ENCODE data around the gene APLN. TPM values are rescaled to one million over a fixed set of nuclear protein-coding genes. Genes with fewer than 3 reads are reported as not detected.

The APLN gene
- total RNA-seq, 2 donors from 2014 or later, result 6.1 to 8.5 TPM

- intact Hi-C loops (cut with DNase I), result no loop called here
- no peak for DNase-seq (ENCODE audit: low spot score)
These were observed 11.3 kb upstream of the APLN start for GRCh38 chrX:129665916-129666644.

GRCh38 chrX:129663171-129663570, 8.4 kb upstream of the APLN start:
- no peak for DNase-seq (ENCODE audit: low spot score)
- intact Hi-C loops (cut with DNase I), result no loop called here

- no peak for DNase-seq (ENCODE audit: low spot score)
- intact Hi-C loops (cut with DNase I), result no loop called here
These were observed 6.6 kb upstream of the APLN start for GRCh38 chrX:129661369-129661768.

GRCh38 chrX:129659861-129660260, 5.1 kb upstream of the APLN start:
- no peak for DNase-seq (ENCODE audit: low spot score)
- intact Hi-C loops (cut with DNase I), result no loop called here

GRCh38 chrX:129659141-129659540, 4.4 kb upstream of the APLN start:
- intact Hi-C loops (cut with DNase I), result no loop called here
- DNase-seq (ENCODE audit: low spot score), result no peak

- intact Hi-C loops (cut with DNase I), result no loop called here
These were observed 3.7 kb upstream of the APLN start for GRCh38 chrX:129658429-129658828.

GRCh38 chrX:129655547-129656249, 942 bp upstream of the APLN start:
- intact Hi-C loops (cut with DNase I), result no loop called here
- DNase-seq (ENCODE audit: low spot score), result no peak

More at GRCh38 chrX:129658429-129658828, 3.7 kb upstream of the APLN start:
- no peak for DNase-seq (ENCODE audit: low spot score)

- intact Hi-C loops (cut with DNase I), result no loop called here
- DNase-seq (ENCODE audit: low spot score), result peak; percentile 85
These were observed 645 bp downstream of the APLN start for GRCh38 chrX:129653971-129654651.

GRCh38 chrX:129653181-129653970, 1.4 kb downstream of the APLN start:
- no peak for DNase-seq (ENCODE audit: low spot score)
- intact Hi-C loops (cut with DNase I), result no loop called here

- intact Hi-C loops (cut with DNase I), result no loop called here
- DNase-seq (ENCODE audit: low spot score), result no peak
These were observed 2.1 kb downstream of the APLN start for GRCh38 chrX:129652565-129653169.

- intact Hi-C loops (cut with DNase I), result no loop called here
- no peak for DNase-seq (ENCODE audit: low spot score)
These were observed 2.8 kb downstream of the APLN start for GRCh38 chrX:129651756-129652564.

GRCh38 chrX:129650821-129651510, 3.8 kb downstream of the APLN start:
- intact Hi-C loops (cut with DNase I), result no loop called here

GRCh38 chrX:129650183-129650689, 4.5 kb downstream of the APLN start:
- intact Hi-C loops (cut with DNase I), result no loop called here
- no peak for DNase-seq (ENCODE audit: low spot score)

More at GRCh38 chrX:129650821-129651510, 3.8 kb downstream of the APLN start:
- DNase-seq (ENCODE audit: low spot score), result no peak

GRCh38 chrX:129649268-129650182, 5.2 kb downstream of the APLN start:
- DNase-seq (ENCODE audit: low spot score), result no peak
- intact Hi-C loops (cut with DNase I), result loop anchor here in 1 of 2 donors (5.0 kb wide), 1 partner anchor 1327 kb away; no protein-coding TSS in a partner anchor

- intact Hi-C loops (cut with DNase I), result loop anchor here in 1 of 2 donors (5.0 kb wide), 1 partner anchor 1326 kb away; no protein-coding TSS in a partner anchor
- no peak for DNase-seq (ENCODE audit: low spot score)
These were observed 6.1 kb downstream of the APLN start for GRCh38 chrX:129648514-129649267.

All from posterior vena cava (tissue), 2 donors.